NCI-H510A treated with DMSO at 0.1 percent for 48 hours (cell line): ENCODE data around the gene TBC1D10B.

ENCODE experiments used
- DNase-seq: peaks from one replicate; lab custom pipeline; 2025; lab: John Stamatoyannopoulos, UW

The TBC1D10B gene, protein sequence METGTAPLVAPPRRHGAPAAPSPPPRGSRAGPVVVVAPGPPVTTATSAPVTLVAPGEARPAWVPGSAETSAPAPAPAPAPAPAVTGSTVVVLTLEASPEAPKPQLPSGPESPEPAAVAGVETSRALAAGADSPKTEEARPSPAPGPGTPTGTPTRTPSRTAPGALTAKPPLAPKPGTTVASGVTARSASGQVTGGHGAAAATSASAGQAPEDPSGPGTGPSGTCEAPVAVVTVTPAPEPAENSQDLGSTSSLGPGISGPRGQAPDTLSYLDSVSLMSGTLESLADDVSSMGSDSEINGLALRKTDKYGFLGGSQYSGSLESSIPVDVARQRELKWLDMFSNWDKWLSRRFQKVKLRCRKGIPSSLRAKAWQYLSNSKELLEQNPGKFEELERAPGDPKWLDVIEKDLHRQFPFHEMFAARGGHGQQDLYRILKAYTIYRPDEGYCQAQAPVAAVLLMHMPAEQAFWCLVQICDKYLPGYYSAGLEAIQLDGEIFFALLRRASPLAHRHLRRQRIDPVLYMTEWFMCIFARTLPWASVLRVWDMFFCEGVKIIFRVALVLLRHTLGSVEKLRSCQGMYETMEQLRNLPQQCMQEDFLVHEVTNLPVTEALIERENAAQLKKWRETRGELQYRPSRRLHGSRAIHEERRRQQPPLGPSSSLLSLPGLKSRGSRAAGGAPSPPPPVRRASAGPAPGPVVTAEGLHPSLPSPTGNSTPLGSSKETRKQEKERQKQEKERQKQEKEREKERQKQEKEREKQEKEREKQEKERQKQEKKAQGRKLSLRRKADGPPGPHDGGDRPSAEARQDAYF

DNA sequence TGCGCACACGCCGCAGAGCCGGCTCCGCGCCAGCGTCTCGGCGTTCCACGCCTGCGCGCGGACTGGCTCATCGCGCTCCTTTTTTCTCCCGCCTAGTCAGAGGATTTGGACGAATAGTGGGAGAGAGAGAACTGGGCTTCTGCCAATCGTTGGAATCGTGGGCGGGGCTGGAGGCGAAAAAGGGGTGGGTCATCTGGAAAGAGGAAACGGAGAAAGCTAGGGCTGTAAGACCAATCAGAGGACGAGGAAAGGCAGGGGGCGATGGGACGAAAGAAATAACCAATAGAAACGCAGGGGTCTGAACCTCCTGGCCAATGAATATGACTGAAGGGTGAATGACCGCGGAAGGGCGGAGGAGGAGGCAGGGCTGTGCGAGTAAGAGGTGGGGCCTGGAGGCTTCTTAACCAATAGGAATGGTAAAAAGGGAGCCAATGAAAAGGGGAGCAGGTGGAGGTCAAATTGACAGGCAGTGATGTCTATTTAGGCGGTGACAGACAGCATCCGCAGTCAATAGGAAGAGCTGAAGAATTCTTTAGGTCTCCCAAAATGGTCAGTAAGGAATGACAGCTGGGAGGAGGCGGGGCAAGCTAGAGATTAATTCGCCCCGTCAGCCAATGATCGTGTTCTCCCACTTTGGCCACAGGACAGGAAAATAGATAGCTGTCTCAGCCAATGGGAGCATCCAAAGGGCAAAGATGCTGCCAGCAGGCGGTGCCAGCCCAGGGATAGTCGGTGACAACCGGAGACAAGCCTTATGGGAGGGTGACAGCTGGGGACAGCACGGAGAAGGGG, at the start of gene TBC1D10B:
TBC1D10B (minus strand) TSS at position 39 of the 792 bp plus-strand sequence. CDS start 311 bp downstream, outside the sequence.
- peak; percentile 100 for DNase-seq

DNA sequence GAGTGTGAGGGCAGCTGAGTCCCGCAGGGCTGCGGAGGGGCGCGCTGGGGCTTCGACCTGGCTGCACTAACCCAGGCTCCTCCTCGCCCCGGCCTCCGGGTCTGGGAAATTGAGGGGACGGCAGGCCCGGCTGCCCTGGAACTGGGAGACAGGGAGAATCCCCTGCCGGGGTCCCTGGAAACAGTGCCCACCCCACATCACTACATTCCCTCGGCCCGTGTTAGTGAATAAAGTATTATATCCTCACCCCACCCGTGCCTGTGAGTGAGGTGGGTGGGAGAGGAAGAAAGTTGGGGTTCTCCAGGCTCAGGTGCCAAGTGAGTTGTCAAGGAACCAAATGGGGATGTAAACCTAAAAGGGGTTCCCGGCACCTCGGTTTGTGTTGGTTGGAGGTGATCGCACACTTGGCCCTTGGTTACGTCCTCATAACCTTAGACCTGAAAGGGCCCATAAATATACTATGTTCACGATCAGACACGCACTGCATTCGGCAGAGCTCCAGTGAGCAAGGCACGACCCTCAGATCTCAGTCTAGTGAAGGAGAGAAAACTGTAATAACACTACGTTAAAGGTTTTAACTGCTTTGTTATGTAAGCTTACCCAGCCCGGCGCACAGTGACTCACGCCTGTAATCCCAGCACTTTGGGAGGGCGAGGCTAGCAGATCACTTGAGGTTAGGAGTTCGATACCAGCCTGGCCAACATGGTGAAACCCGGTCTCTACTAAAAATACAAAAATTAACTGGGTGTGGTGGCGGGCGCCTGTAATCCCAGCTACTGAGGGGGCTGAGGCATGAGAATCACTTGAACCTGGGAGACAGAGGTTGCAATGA, 48.3 kb upstream of the TBC1D10B start:
- DNase-seq = no peak

DNA sequence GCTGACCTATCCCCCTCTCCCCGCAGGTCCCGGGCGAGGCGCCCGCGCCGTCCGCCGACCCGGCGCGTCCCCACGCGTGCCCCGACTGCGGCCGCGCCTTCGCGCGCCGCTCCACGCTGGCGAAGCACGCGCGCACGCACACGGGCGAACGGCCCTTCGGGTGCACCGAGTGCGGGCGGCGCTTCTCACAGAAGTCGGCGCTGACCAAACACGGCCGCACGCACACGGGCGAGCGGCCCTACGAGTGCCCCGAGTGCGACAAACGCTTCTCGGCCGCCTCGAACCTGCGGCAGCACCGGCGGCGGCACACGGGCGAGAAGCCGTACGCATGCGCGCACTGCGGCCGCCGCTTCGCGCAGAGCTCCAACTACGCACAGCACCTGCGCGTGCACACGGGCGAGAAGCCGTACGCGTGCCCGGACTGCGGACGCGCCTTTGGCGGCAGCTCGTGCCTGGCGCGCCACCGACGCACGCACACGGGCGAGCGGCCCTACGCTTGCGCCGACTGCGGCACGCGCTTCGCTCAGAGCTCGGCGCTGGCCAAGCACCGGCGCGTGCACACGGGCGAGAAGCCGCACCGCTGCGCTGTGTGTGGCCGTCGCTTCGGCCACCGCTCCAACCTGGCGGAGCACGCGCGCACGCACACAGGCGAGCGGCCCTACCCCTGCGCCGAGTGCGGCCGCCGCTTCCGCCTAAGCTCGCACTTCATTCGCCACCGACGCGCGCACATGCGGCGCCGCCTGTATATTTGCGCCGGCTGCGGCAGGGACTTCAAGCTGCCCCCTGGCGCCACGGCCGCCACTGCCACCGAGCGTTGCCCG, 47.4 kb upstream of the TBC1D10B start:
- peak; percentile 99 for DNase-seq

DNA sequence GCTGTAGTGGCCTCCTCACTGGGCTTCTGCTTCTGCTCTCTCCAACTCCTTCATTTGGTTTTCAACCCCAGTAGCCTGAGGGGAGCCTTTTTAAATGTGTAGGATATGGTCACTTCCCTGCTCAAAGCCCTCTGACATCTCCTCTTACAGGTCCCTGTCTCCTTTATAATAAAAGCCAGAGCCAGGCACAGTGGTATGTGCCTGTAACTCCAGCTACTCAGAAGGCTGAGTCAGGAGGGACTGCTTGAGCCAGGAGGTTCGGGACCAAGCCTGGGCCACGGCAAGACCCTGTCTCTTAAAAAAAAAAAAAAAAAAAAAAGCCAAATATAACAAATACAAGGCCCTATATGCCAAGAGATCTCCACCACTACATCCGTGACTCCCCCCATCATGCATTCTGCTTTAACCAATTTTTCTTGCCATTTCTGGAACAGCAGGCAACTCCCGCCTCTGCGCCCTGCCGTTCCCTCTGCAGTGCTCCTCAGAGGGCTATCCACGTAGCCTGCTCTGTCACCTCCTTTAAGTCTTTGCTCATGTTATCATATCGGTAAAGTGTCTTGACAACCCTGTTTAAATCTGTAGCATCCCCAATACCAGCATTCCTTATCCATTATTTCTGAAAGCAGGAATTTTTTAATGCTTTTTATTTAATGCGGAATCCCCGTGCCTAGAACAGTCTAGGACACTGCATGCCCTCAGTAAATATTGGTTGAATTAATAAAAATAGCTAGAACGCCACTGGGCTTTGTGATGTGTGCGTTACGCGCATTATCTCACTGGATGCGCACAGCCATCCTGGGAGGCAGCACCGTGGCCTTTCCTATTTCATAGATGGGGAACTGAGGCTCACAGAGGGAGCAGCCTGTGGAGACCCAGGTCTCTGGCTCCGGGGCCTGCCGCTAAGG, 46.6 kb upstream of the TBC1D10B start:
- DNase-seq = peak; percentile 27

DNA sequence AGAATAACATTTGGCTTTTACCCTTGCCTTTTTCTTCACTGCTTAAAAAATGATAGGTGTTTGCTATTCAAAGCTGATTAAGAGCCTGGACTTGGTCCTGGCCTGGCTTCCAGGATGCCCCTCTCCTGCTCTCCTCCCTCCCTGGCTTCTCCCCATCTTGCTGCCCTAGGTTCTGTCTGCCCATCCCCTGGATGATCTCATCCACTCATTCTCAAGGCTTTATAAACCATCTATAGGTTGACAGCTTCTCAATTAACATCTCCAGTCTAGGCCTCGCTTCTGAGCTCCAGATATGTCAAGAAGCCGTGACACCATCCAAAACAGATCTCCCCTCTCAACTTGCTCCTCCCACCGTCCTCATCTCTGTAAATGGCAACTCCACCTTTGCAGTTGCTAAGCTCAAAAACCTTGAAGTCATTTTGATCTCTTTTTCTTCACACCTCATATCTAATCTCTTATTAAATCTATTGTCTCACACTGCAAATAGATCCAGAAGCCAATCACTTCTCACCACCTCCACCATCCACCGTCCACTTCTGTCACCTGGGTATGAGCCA, 45.8 kb upstream of the TBC1D10B start:
- DNase-seq = no peak

DNA sequence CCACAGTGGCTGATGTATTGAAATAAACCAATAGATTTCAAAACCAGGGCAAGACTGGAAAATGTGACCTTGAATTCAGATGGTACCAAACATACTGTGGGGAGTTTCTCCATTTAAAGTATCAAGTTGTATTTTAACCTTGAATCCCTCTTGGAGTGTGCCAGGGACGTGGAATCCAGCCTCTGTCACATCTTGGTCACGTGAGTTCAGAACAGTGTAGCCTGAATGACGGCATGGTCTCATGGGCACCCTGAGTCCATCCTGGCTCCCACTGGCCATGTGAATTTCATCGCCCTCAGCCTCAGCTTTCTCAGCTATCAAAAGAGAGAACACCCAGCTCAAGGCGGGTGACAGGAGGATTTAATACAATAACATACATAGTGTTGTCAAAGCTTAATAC, 43.9 kb upstream of the TBC1D10B start:
- no peak for DNase-seq

DNA sequence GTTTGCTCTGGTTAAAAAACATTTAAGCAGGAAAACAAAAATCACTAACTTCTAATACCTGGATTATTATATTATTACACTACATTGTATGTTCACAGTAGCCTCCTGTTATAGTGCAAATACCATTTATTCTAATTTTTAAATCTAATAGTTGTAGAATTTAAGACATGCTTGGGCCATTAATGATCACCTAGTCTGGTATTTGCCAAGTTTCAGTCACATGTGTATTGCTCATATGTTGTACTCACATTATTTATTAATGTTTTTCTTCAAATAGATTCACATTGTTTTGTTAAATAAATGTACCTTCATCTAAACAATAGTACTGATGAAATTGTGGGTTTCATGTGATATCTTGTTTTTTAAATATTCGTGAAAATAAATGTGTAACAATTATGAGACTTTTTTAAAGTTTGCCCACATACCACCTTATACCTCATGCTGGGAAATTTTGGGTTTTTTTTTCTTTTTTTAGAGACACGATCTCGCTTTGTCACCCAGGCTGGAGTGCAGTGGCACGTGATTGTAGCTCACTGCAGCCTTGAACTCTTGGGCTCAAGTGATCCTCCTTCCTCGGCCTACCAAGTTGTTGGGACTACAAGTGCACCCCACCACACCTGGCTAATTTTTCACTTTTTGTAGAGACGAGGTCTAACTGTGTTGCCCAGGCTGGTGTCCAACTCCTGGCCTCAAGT, 43.0 kb upstream of the TBC1D10B start:
- no peak for DNase-seq

DNA sequence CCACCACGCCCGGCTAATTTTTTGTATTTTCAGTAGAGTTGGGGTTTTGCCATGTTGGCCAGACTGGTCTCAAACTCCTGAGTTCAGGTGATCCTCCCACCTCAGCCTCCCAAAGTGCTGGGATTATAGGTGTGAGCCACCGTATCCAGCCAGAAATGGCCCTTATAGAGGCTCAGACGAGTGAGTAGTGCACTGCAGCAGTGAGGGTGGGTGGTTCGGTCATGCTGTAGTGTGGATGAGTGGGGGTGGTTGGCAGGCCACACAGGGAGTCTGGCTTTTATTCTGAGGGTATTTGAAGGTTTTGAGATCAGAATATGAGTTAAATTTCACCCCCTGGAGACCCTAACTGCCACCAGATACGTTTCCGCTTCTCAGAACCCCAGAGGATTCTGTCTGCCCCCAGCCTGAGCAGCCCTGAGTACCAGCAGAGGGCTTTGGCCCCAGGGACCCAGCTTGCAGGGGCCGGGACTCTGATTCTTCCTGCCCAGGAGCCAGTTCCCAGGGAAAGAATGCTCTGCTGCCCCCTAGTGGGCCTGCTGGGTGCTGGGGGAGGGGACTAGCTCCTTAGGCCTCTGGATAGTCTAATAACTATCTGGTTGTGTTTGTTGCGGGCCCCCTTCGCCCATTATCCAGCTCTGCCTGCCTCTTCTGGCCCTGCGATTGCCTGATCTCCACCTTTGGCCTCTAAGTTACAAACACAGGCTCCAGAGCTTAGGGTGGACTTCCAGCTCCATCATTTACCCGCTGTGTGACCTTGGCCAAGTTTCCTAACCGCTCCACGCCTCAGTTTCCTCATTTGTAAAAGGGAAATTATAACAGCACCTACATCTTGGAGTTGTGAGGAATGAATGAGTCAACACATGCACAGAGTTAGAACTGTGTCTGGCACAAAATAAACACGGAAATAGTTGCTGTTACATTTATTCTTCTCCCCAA, 39.1 kb upstream of the TBC1D10B start:
- peak; percentile 95 for DNase-seq

DNA sequence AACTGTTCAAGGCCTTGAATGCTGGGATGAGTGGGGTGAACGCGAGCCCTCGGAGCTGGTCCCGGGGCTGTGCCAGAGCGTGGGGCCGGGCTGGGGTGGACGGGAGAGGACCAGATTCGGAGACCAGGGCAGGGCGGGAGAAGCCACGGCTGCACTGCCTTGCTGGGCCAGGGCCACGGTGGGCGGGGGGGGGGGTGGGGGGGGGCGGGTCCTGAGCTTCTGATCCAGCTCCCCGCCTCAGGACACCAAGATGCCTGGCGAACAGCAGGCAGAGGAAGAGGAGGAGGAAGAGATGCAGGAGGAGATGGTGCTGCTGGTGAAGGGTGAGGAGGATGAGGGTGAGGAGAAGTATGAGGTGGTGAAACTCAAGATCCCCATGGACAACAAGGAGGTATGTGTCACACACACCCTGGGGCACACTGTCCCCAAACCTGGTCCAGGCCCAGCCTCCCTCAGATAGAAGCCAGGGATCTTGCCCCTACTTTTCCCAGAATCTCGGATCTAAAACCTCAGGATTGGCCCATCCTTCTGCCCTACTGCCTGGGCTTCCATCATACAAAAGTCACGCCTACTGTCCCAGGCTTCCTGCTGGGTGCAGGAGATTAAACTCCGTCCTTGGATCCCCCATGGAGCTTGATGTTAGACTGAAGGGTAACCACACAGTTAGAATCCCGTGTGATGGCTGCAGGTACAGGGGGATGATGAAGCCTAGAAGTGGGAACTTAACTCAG, 37.7 kb upstream of the TBC1D10B start:
- peak; percentile 65 for DNase-seq

DNA sequence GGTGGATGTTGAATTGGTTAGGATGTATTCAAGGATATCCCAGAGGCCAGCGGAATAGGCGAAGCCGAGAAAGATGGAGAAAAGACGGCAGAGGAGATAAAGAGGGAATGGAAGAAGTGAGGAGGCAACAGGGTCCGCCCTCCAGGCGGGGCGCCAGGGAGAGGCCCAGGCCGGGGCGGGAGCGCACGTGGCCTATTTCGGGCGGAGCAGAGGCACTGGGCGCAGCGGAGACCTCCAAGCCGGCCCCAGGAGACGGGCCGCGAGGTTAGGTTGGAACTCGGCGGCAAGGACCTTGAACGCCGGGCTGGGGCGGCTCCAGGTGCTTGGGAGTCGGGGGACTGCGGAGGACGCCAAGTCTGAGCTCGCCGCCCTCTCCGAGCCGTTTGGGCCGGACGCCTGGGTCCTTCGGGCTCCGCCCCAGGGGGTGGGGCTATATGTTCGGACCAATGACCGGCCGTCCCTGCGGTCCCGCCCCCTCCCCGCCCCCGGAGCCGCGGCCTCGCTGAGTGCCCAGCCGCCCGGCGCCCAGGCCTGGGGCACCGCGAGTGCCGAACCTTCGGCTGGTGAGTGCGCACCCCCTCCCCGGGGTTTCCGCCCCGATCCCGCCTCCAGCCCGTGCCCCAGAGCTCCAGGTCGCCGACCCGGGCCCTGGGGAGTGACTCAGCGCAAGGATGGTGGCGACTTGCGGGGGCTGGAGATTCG, 37.0 kb upstream of the TBC1D10B start, which contains the start of gene ZNF771:
ZNF771 (plus strand) TSS at position 505 of the 702 bp plus-strand sequence. CDS start 448 bp downstream, outside the sequence.
- peak; percentile 96 for DNase-seq

DNA sequence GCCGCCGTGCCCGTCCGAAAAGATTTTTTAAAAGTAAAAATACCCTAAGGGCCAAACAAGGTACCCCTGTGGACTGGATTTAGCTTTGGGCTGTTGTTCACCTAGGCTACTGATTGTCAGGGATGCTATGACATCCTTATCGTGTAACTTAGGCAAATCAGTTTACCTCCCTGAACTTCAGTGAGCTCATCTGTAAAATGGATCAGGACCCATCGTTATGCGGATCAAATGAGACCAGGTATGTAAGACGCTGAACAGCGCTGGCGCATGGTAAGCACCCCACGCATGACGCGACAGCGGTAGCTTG, 36.5 kb upstream of the TBC1D10B start:
- DNase-seq = no peak

DNA sequence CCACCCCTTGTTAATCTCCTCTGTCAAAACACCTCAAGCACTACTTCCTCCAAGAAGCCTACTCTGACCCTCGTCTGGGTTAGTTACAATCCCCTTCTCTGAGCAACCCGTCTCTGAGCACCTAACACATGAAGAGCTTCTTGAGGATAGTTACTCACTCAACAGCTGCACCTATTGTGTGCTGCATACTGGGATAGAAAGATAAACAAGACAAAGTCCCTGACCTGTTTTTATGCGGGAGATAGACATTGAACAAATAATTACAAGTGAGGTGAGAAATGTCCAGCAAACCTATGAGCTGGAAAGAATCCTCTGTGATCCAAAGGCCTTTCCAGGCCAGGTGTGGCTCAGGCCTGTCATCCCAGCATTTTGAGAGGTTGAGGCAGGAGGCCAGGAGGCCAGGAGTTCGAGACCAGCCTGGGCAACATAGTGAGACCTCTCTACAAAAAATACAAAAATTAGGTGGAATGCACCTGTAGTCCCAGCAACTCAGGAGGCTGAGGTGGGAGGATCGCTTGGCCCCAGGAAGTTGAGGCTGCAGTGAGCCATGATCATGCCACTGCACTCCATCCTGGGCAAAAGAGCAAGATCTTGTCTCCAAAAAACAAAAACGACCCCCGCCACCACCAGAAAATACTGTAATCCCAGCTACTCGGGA, 31.6 kb upstream of the TBC1D10B start:
- peak; percentile 86 for DNase-seq

DNA sequence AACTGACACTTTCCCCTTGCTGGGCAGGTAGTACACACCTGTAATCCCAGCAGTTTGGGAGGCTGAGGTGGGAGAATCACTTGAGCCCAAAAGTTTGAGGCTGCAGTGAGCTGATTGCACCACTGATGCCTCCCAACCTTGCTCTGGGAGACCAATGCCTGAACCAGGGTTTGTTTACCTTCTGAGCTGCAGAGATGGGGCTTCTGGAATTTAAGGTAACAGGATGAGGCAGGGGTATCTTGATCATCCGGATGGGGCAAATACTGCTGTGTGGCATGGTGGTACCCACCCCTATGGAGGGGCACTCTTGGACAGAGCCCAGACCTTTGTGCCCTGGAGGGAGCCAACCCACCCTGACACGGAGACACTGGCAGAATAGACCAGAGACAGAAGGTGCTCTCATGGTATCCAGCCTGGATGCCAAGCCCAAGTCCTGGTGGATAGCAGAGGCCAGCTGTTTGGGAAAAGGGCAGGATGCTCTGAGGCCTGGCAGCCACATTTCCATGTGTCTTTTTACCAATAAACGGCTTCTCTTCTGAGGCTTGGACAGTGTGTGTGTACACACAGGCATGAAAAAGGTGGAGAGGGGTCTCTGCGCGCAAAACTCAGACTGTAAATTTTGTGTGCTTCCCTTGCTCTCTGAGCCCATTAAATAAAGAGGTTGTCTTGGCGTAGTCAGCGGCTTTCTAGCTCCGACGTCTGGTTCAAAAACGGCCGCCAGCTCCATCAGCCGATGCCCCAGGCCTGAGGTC, 29.3 kb upstream of the TBC1D10B start:
- DNase-seq = no peak

DNA sequence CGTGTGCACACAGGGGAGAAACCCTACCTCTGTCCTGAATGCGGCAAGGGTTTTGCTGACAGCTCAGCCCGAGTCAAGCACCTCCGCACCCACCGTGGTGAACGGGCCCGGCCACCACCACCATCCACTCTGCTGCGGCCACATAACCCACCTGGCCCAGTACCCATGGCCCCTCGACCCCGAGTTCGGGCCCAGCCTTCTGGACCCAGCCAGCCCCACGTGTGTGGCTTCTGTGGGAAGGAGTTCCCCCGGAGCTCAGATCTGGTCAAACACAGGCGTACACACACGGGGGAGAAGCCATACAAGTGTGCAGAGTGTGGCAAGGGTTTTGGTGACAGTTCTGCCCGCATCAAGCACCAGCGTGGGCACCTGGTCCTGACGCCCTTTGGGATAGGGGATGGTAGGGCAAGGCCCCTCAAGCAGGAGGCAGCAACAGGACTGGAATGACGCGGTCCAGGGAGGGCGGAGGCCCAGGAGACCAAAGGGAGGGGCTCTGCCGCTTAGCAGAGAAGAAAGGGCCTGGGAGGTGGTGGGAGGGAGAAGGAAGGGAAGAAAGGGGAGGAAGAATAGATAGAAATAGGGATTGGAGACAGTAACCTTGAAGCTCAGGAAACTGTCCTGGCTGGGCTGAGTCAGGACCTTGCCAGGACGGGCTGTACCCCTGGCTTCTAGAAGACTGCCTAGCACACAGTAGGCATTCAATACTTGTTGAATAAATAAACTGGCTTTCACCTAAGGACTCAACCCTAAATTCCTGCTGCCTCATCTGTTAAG, 28.6 kb upstream of the TBC1D10B start:
- DNase-seq = no peak
